H1 (cell line): ENCODE measurements around the gene CDK19. TPM values are rescaled to one million over a fixed set of nuclear protein-coding genes. Genes with fewer than 3 reads are reported as not detected.

ENCODE experiments used
- EGR1 ChIP-seq: IDR thresholded peaks from 2 replicates; pipeline ENCODE4 v1.6.1; 2011; ENCODE audit warnings: low read depth, low read length, borderline replicate concordance
- HDAC2 ChIP-seq, 2 experiments: fragments of 300-600 bp in 1 of 2; sonication (generic) in 1 of 2; IDR thresholded peaks; 2 replicates each; pipeline ENCODE4 v1.6.1; 2011 to 2012; ENCODE audit warnings: low read depth in 2 of 2, low read length in 2 of 2, mild to moderate bottlenecking in 2 of 2, moderate library complexity in 2 of 2, borderline replicate concordance in 1 of 2, inconsistent platforms in 1 of 2
- RBBP5 ChIP-seq: IDR thresholded peaks from 2 replicates; pipeline ENCODE4 v1.7.1; 2012; ENCODE audit warnings: low read depth, mild to moderate bottlenecking, inconsistent platforms, low read length, moderate library complexity, borderline replicate concordance
- polyA plus RNA-seq, 7 experiments: library from polyadenylated mRNA; depleted of rRNA in 3 of 7; stranded (reverse) in 5 of 7; unstranded in 2 of 7; fragments of >200 nt in 5 of 7; fragments of 200-250 nt in 2 of 7; gene quantifications; 1 replicate in 5 of 7; 2 replicates in 1 of 7; 4 replicates in 1 of 7; pipeline versions ENCODE4 v1.2.1 to v1.2.3, GENCODE V29; 2011 to 2013; ENCODE audit warnings: missing spikeins in 2 of 7, mixed read lengths in 2 of 7
- total RNA-seq: library from RNA; stranded (reverse); fragmentation: NEBNext Ultra II Directional; extraction: Animal tissue kit (Norgen Biotek cat#: 25700); gene quantifications from 2 replicates; pipeline ENCODE4 v1.2.1, GENCODE V29; 2021

The CDK19 gene
- total and polyA plus RNA-seq, 2 of the 8 experiments (the other 6 are each of a cell fraction or from before 2014, with no cell fraction given): 4.9 to 12.6 TPM

DNA sequence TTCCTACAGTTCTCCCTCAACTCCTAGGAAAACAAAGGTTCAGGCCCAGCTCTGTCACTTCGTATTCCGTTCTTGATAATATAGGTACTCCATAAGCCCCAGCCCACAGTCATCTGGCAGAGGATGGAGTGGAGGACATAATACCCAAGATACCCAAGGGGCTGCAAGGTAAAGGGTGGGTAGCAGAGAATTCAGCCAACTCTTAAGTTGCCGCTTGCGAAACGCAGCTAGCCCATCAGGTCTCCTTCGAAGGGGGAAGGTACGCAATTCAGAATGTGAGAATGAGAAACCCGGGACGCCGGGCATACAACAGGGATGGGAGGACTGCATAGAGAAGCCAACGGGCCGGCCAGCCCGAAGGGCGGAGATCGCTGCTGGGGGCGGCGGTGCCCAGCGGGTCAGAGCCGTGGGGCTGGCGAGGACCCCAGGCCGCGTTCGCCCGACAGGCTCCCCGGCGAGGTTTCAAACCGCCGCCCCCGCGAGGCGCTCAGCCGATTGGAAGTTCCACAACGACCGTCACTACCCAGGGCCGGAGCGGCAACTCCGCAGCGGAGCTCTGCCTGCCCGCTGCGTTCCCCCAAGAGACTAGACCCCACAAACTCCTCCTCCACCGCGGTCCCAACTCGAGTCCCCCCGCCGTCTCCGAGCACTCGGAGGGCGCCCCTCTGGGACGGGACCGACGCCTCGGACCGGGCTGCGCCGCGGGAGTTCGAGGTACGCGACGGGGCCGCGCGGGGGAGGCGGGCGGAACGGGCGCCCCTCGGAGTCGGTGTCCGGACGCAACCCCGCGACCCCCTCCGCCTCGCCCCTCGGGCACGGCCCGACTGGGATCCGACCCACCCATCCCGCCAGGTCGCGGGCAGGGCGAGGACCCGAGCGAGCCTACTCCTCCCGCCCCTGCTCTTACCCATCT lies 911 bp downstream of the CDK19 start (continued):
- TF ChIP-seq HDAC2 (IDR thresholded peaks at IDR 0.05; ENCODE audit: borderline replicate concordance in 1 of 2, low read depth in 2 of 2, low read length in 2 of 2) (0 out of 4 replicates have a peak, but pooled peaks of 1 of the 2 experiments have one; percentile 8), RBBP5 (peak; percentile 77; the same call in 1 of the 2 replicates), EGR1 (0 out of 2 replicates have a peak, but pooled peaks have one; percentile 45)
